Frontal cortex (tissue), 4 donors: ENCODE results near the gene CCNB3. TPM values are rescaled to one million over a fixed set of nuclear protein-coding genes. Genes with fewer than 3 reads are reported as not detected.

Source experiments
- DNase-seq, 2 donors: peaks; one replicate each; pipeline ENCODE4 v3.0.0; 2012; ENCODE audit warnings: low spot score in 2 of 2
- FAIRE-seq: peaks from 2 replicates; lab custom pipeline; 2012; peaks lifted over from hg19 to GRCh38; lab: Jason Lieb, UNC
- total RNA-seq: library from RNA; depleted of rRNA; stranded (reverse); fragments of >200 nt; gene quantifications from one replicate; pipeline ENCODE4 v1.2.3, GENCODE V29; 2014
- donor health status: control.
- donor health status: control.
- donor health status: control.

CCNB3 gene, protein sequence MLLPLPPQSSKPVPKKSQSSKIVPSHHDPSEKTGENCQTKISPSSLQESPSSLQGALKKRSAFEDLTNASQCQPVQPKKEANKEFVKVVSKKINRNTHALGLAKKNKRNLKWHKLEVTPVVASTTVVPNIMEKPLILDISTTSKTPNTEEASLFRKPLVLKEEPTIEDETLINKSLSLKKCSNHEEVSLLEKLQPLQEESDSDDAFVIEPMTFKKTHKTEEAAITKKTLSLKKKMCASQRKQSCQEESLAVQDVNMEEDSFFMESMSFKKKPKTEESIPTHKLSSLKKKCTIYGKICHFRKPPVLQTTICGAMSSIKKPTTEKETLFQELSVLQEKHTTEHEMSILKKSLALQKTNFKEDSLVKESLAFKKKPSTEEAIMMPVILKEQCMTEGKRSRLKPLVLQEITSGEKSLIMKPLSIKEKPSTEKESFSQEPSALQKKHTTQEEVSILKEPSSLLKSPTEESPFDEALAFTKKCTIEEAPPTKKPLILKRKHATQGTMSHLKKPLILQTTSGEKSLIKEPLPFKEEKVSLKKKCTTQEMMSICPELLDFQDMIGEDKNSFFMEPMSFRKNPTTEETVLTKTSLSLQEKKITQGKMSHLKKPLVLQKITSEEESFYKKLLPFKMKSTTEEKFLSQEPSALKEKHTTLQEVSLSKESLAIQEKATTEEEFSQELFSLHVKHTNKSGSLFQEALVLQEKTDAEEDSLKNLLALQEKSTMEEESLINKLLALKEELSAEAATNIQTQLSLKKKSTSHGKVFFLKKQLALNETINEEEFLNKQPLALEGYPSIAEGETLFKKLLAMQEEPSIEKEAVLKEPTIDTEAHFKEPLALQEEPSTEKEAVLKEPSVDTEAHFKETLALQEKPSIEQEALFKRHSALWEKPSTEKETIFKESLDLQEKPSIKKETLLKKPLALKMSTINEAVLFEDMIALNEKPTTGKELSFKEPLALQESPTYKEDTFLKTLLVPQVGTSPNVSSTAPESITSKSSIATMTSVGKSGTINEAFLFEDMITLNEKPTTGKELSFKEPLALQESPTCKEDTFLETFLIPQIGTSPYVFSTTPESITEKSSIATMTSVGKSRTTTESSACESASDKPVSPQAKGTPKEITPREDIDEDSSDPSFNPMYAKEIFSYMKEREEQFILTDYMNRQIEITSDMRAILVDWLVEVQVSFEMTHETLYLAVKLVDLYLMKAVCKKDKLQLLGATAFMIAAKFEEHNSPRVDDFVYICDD (N-terminal part only)
- total RNA-seq, result 0.41 TPM

DNA sequence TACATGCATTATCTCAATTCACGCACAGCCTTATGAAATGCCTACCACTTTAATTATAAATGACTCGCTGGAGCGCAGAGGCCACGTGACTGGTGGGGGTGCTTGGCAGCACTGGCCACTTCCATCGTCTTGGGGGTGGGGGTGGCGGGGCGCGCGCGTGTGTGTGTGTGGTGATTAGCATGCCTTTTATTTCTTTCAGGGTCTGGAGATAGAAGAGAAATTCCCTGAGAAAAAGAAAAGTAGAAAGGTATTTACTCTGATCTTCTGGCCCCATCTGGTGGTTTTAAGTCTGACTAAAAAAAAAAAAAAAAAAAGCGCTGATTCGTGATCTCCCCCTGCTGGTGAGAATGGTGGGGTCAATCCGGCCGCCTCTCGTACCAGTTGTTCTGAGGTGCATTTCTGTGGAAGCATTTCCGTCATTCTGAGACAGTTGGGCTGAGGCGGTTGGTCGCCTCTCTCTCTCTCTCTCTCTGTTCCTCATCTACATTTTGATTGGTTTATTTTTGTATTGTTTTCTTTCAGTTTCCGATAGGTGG lies at the start of gene CCNB3:
TSS of gene CCNB3 (plus strand) at position 402 of the 536 bp plus-strand sequence. CDS start 80,399 bp downstream, outside the sequence.
- no peak for FAIRE-seq
- peak; percentile 16 to 46 for DNase-seq

DNA sequence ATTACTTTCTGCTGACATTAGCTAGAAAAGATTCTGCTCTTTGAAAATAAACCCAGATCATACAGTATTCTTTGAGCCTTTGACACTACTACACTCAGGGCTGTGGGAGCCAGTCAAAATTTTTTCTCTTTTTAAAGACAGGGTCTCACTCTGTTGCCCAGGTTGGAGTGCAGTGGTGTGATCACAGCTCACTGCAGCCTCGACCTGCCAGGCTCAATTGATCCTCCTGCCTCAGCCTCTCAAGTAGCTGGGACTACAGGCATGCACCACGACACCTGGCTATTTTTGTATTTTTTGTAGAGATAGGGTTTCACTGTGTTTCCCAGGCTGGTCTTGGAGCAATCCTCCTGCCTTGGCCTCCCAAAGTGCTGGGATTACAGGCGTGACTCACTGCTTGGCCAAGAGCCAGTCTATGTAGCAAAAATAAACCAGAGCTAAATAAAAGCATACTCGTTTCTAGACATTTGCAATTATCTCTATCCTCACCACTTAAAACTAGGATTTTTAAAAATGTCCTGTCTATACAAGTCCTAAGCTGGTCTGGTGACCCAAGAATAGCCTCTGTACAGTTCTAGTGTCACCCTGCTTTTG lies 46.9 kb upstream of the CCNB3 start:
- no peak for FAIRE-seq
- no peak for DNase-seq

DNA sequence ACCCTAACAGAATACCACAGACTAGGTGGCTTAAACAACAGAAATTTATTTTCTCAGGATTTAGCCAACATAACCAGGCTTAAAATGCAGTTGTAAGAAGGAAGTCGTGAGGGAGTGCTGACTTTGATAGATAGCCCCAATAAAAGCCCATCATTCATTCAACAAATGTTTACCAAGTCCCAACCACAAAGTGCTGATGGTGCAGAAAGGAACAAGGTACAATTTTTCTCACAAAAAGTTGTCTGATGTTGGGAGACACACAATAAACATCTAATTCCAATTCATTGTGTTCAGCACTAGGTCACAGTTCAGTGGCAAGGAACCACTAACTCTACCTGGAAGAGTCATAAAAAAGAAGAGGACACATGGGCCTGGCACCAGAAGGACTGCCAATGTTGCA lies 46.0 kb upstream of the CCNB3 start:
- FAIRE-seq (no peak), DNase-seq (no peak)

DNA sequence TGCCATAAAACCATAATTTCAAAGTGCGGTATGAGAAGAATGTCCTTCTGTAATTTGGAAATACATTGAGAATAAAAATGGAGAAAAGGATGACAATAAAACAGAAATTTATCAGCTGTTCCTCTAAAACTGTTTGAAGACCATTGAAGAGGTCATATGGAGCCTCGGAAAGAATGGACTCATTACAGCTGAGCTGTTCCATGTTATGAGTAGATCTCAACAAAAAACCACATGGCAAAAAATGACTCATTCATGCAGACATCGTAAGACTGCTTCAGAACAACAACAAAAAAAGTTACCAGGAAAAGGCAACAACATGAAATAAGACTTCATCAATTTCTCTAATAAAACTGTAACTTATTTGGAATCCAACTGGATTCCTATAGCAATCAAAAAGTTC lies 43.4 kb upstream of the CCNB3 start:
- no peak for FAIRE-seq
- DNase-seq, result no peak

DNA sequence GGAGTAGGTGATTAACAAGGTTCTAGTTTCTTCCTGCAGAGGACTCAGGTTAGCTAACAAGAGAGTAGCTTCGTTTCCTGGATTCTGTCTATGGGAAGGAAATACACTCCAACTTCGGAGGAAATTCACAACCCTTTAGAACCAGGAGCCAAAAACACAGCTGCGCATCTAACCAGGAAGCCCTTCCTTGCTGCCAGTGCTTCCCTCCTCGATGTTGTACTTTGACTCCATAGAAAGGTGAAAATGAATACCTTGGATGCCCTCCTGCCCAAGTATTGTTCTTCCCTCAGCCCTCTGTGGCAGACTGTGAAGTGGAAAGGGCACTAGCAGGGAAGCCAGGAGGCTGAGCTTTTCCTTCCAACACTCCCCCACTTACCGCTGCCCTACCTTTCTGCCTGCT lies 38.8 kb upstream of the CCNB3 start:
- DNase-seq (no peak), FAIRE-seq (no peak)

DNA sequence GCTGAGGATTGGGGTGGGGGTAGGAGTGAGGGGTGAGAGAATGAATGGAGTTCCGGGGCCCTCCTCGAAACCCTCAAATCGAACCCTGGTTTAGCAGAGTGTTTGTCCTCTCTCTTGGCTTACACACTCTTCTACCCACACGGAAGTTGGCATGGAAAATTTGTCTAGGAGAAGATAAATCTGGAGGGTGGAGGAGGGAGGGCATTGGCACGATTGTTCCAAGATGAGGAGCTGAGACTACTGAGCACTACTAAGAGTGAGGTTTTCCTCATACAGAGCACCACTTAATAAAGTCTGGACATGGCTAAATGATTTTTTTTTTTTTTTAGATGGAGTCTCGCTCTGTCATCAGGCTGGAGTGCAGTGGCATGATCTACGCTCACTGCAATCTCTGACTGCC lies 37.2 kb upstream of the CCNB3 start:
- DNase-seq (no peak), FAIRE-seq (no peak)

DNA sequence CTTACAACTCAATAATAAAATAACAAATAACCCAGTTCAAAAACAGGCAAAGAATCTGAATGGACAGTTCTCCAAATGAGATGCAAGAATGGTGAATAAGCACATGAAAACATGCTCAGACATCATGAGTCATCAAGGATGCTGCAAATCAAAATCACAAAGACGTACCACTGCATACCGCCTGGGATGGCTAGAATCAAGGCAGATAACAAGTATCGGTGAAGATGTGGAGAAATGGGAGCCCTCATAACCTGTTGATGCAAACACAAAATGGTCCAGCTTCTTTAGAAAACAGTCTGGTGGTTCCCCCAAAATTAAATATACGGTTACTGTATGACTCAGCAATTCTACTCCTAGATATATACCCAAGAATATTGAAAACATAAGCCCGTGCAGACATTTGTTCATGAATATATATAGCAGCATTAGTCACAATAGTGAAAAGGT lies 36.3 kb upstream of the CCNB3 start:
- no peak for FAIRE-seq
- no peak for DNase-seq

DNA sequence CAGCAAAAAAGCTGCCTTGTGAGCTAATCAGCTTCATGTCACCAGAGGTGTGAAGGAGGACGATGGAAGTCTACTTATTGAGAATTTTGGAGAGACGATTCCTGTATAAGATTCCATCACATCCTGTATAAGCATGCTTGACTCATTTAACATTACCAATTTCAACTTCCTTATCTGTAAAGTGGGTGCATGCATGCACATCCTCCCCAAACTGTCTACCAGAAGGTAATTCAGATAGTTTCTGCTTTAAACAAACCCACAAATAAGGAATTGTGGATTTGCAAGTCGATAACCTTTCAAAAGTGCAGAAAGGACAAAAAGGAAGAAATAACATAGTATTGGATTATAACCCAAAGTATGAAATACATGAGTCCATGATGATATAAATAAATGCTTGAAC lies 34.8 kb upstream of the CCNB3 start:
- FAIRE-seq, result no peak
- DNase-seq, result no peak

DNA sequence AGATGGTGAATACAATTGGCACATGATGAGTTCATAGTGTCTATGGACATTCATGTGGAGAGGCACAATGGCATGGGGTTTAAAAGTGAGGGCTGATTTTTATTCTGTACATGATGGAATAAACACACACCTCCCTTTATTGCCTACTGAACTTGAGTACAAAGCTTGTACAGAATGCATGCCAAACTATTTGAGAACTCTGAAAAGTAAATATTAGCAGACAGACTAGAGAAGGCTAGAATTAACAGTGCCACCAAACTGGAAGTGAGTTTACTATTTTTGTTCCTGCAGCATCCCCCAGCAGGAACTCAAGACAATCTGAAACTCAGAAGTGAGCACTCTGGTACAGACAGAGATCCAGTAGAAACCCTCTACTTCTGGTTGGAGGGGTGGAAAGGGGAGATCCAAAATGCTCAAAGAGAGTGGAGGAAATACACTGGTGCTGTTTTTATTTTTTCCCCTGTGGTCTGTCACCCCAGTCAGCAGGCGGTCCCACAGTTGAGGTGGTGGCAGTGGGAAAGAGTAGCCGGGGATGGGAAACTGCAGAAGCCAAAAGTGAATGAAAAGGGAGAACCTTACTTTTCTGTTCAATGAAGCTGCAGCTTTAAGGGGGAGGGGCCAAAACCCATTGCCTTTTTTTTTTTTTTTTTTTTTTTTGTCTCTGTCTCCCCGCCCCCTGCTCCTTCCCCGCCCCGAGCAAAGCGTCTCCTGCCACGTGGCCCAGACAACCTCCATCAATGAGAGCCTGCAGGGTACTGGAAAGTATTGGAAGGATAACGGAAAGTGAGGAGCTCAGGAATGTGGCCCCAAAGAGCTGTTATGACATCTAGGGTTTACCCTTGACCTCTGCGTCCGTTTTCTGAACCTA lies 24.3 kb upstream of the CCNB3 start:
- FAIRE-seq, result no peak
- no peak for DNase-seq

DNA sequence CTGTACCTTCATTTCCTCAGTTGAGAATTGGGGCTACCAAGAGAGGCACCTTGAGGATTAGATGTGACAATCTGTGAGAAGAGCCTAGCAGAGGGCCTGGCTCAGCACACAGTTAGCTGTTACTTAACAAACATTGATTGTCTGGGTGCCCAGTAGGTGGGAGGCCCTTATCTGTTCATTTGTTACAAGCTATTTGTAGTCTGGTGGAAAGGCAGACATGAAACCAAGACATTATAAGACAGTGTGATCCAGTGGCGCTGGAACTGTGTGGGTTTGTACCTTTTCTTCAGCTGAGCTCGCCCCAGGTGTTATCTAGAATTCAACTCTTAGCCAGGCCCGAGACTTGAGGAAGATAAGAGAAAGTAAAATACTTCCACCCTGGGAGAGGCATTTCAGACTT lies 20.7 kb upstream of the CCNB3 start:
- no peak for FAIRE-seq

DNA sequence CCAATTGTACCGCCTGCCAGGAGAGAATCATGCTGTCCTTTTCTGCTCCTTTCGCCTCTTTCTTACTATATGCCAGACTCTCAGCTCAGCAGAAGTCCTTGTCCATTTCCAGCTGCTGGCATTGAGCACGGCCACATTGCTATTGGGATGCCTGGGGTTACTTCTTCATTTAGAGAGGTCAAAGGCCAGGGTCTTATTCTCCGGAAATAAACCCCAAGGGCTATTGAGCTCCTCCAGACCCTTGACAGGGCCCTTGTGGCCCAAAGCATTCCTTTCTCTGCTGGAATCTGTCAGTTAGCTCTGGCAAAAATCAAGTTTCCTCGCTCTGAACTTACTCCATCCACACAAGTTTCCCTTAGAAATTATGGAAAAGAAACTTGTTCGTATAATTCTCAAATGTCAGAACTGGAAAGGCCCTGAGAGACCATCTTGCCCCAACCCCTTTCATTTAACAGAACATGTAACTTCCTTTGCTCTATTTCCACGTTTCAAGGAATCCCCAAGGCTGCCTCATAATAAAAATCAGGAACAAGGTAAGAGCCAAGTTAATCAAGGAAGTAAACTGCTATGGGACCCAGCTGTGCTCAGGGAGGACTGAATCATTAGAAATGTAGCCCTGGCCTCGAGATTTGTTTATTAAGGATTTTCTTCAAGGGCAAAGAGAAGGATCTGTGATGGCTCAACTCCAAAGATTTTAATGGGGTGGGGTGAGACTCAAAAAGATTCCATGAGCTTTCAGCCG lies 15.5 kb upstream of the CCNB3 start:
- no peak for DNase-seq
- no peak for FAIRE-seq

More for the DNA sequence above, 20.7 kb upstream of the CCNB3 start:
- DNase-seq, result no peak

DNA sequence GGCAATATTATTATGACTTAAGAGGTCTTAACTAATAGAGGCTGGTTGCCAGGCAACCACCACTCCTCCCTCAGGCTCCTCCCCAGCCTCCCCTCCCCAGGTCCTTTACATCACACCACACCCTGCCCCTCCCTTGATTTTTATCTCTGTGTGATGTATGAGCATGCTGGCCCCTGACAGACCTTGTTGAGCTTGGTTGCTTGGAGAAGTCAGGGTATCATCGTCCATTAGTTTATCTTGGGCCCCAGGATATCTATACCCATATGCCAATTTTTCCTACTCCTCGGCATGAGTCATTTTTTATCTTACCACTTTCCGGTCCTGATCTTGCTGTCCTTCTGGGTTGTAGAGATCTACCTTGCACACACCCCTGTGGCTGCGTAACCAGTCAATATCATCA lies 6.2 kb upstream of the CCNB3 start:
- FAIRE-seq (no peak), DNase-seq (no peak)

DNA sequence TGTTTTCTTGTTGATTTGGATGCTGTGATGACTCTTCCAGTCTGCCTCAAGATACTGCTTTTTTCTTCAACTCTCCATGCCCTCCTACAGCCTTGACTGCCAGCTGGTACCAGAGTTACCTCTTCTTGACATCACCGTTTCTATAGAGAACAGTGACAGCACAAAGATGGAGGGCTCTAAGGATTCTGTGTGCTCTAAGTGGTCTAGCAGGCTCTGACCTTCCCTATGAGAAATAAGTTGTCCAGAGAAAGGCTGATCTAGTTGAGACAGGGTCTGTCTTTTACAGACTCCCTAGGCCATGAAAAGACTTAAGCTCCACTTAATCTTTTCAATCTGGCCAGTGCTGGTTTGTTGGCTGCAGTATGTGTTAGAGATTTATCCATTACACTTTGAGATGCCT lies 3.7 kb upstream of the CCNB3 start, which contains the start of gene AKAP4:
TSS of gene AKAP4 (minus strand) at position 101 of the 400 bp plus-strand sequence. CDS start 118 bp downstream, outside the sequence.
- DNase-seq, result no peak
- FAIRE-seq, result no peak

DNA sequence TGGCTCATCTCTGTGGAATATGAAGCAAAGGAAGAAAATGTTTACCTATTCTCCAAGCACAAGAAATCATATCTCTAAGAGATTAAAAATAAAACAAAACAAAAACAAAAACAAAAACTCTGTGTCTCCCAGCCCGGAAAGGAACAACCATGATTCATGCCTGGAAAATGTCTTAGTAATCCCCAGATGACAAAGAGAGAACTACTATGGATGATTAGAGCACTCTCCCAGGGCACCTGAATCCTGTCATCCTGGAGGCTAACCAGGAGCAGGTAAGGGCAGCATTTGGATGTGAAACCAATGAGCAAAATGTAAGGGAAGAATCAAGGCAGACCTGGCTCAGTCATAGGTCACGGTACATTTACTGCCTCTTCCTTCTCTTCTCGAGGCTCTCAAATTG lies 2.0 kb upstream of the CCNB3 start:
- FAIRE-seq, result no peak

DNA sequence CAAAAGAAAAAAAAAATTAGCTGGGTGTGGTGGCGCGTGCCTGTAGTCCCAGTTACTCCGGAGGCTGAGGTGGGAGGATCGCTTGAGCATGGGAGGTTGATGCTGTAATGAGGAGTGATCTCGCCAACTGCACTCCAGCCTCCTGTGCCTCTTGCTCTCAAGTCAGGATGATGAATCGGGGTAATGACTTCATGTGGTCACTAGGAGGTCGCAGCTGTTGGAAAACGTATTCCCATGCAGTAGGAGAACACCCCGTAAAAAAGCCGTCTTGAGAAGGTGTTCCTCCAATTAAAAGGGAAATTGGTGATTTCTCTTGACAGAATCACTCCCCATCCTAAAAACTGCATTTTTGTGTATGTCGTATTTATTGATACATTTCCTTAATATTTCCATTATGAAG lies 2.2 kb downstream of the CCNB3 start:
- DNase-seq, result no peak

More for the DNA sequence above, 2.0 kb upstream of the CCNB3 start:
- no peak for DNase-seq

DNA sequence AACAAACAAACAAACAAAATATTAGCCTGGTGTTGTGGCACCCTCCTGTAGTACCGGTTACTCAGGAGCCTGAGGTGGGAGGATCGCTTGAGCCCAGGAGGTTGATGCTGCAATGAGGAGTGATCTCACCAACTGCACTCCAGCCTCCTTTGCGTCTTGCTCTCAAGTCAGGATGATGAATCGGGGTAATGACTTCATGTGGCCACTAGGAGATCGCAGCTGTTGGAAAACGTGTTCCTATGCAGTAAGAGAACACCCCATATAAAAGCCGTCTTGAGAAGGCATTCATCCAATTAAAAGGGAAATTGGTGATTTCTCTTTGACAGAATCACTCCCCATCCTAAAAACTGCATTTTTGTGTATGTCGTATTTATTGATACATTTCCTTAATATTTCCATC lies 6.9 kb downstream of the CCNB3 start:
- DNase-seq, result no peak
- no peak for FAIRE-seq

More for the DNA sequence above, 2.2 kb downstream of the CCNB3 start:
- FAIRE-seq, result no peak

DNA sequence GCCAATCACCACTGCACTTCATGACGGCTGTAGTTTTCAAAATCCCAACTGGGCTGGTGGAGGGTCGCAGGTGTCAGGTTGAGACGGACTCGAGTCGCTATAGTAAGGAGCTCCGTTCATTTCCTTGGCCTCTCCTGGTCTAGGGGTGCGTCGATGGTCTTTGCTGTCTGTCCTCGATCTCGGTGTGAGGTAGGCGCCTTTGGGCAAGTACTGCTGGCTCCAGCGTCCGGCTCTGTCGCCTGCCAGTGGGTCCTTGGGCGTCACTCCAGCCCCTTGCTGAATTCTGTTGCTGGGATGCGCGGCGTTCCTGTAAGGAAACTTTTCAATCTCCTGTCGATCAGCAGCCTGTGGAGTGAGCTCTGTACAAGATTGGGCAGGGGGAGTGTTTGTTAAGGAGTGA lies 76.7 kb downstream of the CCNB3 start:
- no peak for FAIRE-seq

DNA sequence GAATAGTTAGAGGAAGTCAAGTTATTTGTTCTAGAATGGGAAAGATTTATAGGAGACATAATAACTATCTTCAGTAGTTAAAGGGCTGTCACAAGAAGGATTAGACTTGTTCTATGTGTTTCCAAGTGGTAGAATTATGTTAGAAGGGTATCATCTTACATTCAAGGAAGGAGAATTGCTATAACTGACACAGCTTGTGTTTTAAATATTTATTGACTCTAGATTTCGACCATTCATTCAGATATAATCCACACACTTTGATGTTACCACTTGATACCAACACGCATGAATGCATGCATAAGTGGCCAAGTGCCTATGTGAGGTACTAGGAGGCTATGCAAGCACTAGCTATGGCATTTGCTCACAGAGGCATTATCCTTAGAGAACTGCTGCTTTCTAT lies 122.7 kb downstream of the CCNB3 start:
- no peak for FAIRE-seq
- DNase-seq, result no peak

More for the DNA sequence above, 76.7 kb downstream of the CCNB3 start:
- no peak for DNase-seq
